HEK293T (cell line): ENCODE data around the gene FN3K.

Experiments
- FOXK2 ChIP-seq: fragments of 450-650 bp; IDR thresholded peaks from 2 replicates; pipeline ENCODE4 v1.6.1; 2016; ENCODE audit warnings: mild to moderate bottlenecking
- LEF1 ChIP-seq: fragments of 450-650 bp; IDR thresholded peaks from 2 replicates; pipeline ENCODE4 v1.6.1; 2017; ENCODE audit warnings: mild to moderate bottlenecking, borderline replicate concordance
- NFRKB ChIP-seq: fragments of 450-650 bp; IDR thresholded peaks from 2 replicates; pipeline ENCODE4 v1.6.1; 2016; ENCODE audit warnings: mild to moderate bottlenecking, moderate library complexity
- SP1 ChIP-seq: fragments of 450-650 bp; IDR thresholded peaks from 2 replicates; pipeline ENCODE4 v1.6.1; 2017
- SUZ12 ChIP-seq: fragments of 450-650 bp; IDR thresholded peaks from 2 replicates; pipeline ENCODE4 v1.6.1; 2016; ENCODE audit warnings: mild to moderate bottlenecking

DNA sequence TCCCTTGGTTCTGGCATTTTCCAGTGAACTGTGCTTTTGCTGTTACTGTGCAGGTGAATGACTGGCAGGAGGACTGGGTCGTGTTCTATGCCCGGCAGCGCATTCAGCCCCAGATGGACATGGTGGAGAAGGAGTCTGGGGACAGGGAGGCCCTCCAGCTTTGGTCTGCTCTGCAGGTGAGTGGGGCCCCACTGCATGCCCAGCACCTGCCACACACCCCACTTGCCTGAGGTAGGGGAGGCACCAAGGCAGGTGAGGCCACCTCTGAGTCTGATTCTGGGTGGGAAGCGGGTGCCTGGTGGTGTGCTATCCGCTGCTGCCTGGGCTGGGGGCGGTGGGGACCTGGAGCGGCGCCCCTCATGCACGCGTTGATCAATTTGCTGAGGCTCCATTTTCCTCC is 9.0 kb upstream of the FN3K start:
- TF ChIP-seq FOXK2 (no peak), LEF1 (no peak), NFRKB (no peak), SP1 (no peak), SUZ12 (no peak)
